Measurements from ENCODE around the gene CMC4. TPM values are rescaled to one million over a fixed set of nuclear protein-coding genes. Genes with fewer than 3 reads are reported as not detected.

CMC4 gene
- total RNA-seq, 2 donors from 2014 or later, result 4.8 to 7.6 TPM

DNA sequence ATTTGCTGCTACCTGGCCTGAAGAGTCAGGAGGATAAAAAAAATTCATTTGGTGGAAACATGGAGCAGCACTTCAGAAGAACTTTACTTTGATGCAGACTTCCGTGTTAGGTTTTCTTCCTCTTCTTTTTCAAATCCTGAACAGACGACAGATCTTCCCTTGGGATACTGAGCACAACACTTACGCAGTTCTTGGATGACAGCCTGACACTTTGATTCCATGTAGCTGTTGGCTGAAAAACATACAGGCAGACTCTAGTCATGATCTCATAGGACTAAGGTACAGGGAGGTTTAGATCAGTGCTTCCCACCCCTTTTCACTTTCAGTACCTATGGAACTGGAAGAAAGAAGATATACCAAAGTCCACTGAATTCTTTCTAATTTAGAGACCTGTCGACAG is 9.2 kb downstream of the CMC4 start:
- ATAC-seq, result no peak
- DNase-seq (ENCODE audit: low spot score in 2 of 2), result no peak
- Mint-ChIP-seq H3K27ac (no peak overlapping the region), H3K36me3 (no peaks in the 10 kb centered on the region), H3K9me3 (no peaks in the 10 kb centered on the region)

DNA sequence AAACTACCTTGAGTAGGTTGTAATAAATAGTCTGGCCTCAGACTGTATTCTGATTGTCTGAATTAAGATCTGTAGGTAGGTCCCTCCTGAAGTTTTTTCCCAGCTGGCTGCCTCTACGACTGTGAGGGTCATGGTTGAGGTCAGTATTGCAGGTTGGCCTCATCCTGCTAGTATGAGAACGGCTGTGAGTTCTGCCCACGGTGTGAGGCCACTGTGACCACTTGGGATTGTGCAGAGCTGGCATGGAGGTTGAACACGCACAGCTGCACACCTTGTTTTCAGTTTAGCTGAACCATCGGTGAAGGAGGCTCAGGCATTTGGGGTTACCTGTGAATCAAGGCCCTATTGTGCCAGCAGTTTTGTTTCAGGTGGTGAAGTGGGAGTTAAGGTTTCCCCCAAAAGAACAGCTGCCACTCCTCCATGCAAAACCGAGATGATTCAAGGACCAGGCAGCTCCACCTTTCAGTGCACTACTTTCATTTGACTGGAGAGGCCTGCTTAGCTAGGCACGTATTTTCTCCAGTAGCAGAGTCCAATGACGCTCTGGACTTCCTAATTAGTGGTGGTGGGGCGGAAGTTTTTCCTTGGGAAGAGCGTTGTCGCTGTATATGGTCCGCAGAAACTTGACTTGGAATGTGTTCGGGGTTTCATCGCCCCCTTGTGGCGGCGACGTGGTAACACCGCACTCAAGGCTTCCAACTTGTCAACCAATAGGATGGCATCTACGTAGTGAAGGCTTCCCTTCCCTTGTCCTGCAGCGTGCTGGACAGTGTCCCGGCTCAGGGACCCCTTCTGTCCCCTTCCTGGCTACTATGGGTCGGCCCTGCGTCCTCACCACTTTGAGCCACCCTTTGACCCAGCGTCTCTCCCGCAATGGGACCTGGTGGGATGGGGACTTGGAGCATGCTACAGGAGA is 13.8 kb downstream of the CMC4 start:
- Mint-ChIP-seq H3K9me3 (no peaks in the 10 kb centered on the region), H3K27ac (peak overlapping the region; percentile 50 to 53), H3K36me3 (peaks cover 0 to 9% of the 10 kb centered on the region in 2 donors)

DNA sequence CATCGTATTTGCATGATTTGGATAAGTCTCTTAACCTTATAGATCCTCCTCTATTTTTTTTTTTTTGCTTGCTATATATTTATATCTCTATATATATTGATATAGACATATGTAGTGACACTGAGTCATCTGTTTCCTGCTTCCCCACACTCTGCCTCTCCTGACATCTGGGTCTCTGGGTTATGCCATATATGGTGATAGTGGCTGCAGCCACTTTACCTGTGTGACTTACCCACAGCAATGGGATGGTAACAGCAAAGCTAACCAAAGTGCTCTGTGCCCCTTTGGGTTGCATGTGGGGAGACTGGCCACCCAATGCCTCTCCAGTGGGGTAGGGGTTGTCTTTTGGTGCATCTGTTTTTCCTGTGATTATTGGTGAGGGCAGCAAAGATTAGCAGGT is 14.5 kb downstream of the CMC4 start:
- DNase-seq (ENCODE audit: low spot score in 2 of 2) (no peak), ATAC-seq (peak; percentile 67 to 73)
- H3K27ac Mint-ChIP-seq, result no peak overlapping the region
- H3K36me3 Mint-ChIP-seq, result peaks cover 0 to 9% of the 10 kb centered on the region in 2 donors
- no peaks in the 10 kb centered on the region for H3K9me3 Mint-ChIP-seq

More for the DNA sequence above, 13.8 kb downstream of the CMC4 start:
- DNase-seq (ENCODE audit: low spot score in 2 of 2) (peak in 1 of 2 donors; percentile 25), ATAC-seq (peak; percentile 74 to 89)

DNA sequence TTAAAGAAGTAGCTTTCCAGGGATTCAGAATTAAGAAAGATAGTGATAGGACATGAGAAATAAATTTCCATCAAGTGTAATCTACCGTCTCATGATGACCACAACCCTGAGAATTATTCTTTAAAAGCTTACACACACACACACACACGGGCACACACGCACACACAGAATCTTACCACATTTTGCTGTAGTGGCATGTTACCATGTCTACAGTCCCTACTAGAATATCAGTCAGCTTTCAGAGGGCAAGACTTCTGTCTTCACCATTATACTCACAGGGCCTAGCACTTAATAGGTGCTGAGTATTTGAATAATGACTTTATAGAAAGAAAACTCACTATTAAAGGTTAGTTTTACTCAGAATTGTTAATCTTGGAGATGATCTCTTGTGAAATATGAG is 15.4 kb downstream of the CMC4 start:
- Mint-ChIP-seq H3K9me3 (no peaks in the 10 kb centered on the region), H3K36me3 (peaks cover 0 to 9% of the 10 kb centered on the region in 2 donors), H3K27ac (no peak overlapping the region)
- no peak for ATAC-seq
- no peak for DNase-seq (ENCODE audit: low spot score in 2 of 2)

DNA sequence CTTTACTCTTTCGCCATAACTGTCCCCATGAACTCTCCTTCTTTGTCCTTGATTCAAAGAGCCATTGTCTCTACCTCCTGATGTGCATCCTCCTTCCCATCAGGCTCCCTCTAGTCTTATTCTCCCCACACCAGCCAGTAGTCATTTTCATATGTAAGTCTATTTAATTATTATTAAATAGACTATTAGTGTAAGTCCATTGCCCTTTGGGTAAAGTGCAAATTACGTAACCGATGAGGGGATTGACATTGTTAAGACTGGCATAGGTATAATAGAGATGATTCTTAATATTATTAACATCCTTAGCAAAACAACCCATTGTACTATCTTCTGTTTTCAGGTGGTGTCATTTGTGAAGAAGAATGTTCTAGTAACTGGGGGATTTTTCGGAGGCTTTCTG is 16.7 kb downstream of the CMC4 start:
- ATAC-seq, result no peak

DNA sequence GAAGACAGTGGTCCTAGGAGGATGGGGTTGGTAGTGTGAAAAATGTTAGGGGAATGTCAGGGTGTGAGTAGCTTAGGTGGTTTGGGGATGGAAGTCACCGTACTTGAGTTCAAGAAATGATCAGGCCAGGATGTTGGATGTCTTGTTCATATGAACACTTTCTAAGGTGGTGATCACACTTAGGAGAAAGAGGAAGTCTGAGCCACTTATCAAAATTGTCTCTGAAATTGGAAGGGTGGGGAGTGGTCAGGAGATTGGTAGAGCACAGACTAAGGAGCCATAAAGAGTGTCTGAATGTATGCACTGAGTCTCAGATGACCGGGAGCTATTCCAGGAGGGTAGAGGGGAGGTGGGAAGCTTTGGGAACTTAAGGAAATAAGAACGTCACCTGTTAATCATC is 17.3 kb downstream of the CMC4 start:
- DNase-seq (ENCODE audit: low spot score in 2 of 2) (no peak), ATAC-seq (no peak)
- Mint-ChIP-seq H3K27ac (peak overlapping the region in 1 of 2 donors; percentile 27), H3K36me3 (peaks cover 3 to 9% of the 10 kb centered on the region in 2 donors), H3K9me3 (no peaks in the 10 kb centered on the region)

More for the DNA sequence above, 16.7 kb downstream of the CMC4 start:
- Mint-ChIP-seq H3K27ac (no peak overlapping the region), H3K36me3 (peaks cover 0 to 9% of the 10 kb centered on the region in 2 donors), H3K9me3 (no peaks in the 10 kb centered on the region)
- no peak for DNase-seq (ENCODE audit: low spot score in 2 of 2)

DNA sequence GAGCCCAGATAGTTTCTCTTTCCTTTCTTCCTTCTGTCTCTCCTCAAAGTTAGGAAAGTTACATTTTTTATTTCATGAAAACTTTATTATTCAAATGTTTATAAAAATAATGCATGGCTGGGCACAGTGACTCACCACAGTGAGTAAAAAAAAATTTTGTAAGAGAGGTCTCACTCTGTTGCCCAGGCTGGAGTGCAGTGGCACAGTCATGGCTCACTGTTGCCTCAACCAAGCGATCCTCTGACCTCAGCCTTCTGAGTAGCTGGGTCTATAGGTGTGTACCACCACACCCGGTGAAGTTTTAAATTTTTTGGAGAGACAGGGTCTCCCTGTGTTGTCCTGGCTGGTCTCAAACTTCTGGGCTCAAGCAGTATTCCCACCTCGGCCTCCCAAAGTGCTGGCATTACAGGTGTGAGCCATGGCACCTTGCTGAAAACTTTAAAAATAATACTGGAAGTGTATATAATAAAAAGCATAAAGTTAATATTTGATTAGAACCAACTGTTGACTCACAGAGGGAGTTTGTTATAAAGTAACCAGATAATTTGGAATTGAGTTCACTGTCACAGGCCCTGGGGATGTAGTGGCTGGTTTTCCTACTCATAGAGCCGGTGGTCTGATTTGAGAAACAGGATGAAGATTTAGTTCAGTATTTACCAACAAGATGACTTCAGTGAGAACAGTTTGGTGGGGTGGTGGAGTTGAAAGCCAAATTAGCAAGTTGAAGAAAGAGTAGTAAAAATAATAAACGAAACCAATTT is 18.0 kb downstream of the CMC4 start:
- no peak for ATAC-seq
- Mint-ChIP-seq H3K27ac (peak overlapping the region in 1 of 2 donors; percentile 44), H3K36me3 (peaks cover 4 to 9% of the 10 kb centered on the region in 2 donors), H3K9me3 (no peaks in the 10 kb centered on the region)
- DNase-seq (ENCODE audit: low spot score in 2 of 2), result no peak

DNA sequence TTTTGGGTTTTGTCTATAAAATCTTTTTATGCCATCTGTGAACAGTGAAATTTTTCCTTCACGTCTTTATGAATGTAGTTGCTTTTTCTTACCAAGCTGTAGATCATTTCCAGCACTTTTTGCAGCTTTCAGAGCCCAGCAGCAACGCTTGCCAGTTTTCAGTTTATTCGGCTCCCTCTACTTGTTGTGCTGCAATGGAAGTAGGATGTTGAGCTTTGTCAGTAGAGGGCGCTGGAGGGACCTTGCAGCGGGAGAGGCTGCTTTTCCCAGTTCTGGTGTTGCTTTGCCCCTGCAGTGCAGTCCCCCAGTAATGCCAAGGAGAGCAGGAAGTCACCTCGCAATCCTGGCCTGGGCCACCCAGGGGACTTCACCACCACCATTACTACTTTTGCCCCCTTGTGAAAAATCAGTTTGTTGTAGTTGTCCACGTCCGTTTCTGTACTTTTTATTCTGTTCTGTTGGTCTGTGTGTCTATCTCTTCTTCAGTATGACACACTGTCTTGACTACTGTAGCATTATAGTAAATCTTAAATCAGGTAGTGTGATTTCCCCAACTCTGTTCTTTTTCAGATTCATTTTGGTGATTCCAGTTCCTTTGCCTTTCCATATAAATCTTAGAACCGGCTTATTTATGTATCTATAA is 21.8 kb downstream of the CMC4 start:
- peak in 1 of 2 donors; percentile 67 for ATAC-seq
- no peaks in the 10 kb centered on the region for H3K9me3 Mint-ChIP-seq

DNA sequence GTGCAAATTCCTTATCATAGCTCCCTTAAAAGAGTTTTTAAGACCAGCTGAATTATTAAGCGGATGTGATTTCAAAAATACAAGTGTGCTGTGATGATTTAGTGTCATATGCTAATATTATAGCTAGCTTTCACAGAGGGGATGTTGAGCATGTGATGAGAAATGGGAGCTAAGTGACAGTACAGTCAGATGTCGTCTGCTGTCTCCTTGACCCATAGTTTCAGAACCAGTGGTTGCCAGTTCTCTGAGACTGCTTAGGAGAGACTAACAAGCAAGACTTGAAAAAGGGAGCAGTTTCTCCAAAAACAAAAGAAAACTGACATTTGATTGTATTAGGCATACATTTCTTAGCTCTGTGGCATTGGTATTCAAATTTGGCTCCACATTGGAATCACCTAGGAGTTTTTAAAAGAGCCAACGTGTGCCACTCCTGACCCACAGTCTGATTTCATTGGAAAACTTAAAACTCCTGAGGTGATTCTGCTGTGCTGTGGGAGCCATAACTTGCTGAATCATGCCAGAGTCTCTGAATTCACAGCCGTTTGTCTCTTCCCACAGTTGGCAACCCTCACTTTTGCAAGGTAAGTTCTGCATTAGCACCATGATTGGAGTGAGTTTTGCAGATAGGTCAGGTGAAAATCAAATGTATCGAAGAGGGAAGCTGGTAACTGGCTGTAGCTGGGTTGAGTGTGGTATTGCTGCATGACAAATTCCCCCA is 24.0 kb downstream of the CMC4 start:
- Mint-ChIP-seq H3K27ac (no peak overlapping the region), H3K9me3 (no peaks in the 10 kb centered on the region), H3K36me3 (peaks cover 4% of the 10 kb centered on the region in 2 donors)
- no peak for DNase-seq (ENCODE audit: low spot score in 2 of 2)
- no peak for ATAC-seq

More for the DNA sequence above, 21.8 kb downstream of the CMC4 start:
- Mint-ChIP-seq H3K36me3 (peaks cover 0 to 4% of the 10 kb centered on the region in 2 donors), H3K27ac (peak overlapping the region; percentile 53 to 88)
- peak in 1 of 2 donors; percentile 54 for DNase-seq (ENCODE audit: low spot score in 2 of 2)

DNA sequence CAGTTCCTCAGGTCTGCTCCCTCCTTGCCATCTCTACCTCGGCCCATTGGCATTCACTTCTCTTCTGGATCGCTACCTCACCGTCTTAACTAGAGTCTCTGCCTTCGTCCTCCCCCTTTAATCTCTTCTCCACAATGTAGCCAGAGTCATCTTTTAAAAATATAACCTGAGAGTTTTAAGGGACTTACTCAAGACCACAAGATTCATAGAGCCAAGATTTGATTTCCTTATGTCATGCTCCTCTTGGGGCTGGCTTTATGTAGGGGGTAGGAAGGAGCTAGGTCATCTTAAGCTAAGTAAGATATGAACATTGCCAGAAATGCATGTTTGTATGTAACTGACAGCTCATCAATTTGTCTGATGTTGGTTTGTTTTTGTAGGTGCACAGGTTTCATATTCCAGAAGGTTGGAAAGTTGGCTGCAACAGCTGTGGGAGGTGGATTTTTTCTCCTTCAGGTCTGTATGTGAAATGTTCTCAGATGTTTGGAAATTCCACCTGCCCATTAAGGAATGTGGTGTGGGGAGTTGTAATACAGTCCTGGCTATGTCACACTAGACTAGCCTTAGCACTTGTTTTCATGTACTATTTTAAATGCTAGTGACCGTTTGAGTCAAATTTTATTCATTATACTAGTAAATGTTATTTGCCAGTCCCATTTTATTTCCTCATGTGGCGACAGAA is 24.7 kb downstream of the CMC4 start:
- H3K27ac Mint-ChIP-seq, result no peak overlapping the region
- DNase-seq (ENCODE audit: low spot score in 2 of 2) (no peak), ATAC-seq (no peak)
- H3K9me3 Mint-ChIP-seq, result no peaks in the 10 kb centered on the region
- H3K36me3 Mint-ChIP-seq, result peaks cover 4% of the 10 kb centered on the region in 2 donors

DNA sequence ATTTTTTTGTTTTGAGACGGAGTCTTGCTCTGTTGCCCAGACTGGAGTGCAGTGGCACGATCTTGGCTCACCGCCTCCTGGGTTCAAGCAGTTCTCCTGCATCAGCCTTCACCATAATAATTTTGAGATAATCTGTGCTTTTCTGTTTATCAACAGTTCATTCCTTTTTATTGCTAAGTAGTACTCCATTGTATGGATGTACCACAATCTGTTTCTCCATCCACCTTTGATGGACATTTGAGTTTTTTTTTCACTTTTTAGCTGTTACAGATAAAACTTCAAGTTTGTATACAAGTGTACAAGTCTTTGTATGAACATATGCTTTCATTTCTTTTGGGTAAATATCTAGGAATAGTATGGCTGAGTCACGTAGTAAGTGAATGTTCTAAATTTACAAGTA is 35.2 kb downstream of the CMC4 start:
- peaks cover 9 to 35% of the 10 kb centered on the region in 2 donors for H3K36me3 Mint-ChIP-seq
- H3K27ac Mint-ChIP-seq, result no peak overlapping the region
- no peak for DNase-seq (ENCODE audit: low spot score in 2 of 2)
- no peak for ATAC-seq
- H3K9me3 Mint-ChIP-seq, result no peaks in the 10 kb centered on the region

DNA sequence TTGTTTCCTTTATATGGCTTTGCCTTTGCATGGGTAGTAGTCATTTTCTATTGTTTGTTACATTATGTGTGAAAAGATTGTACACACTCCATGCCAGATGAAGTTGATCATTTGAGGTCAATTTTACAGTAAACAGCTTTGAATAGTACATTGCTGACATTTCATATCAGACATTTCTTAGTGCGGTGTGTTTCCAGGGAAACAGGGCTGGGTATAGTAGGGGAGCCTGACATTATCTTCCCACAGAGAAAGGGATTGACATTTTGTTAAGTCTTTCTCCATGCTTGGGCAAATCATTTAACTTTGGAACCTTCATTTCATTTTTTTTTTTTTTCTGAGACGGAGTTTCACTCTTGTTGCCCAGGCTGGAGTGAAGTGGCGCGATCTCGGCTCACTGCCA is 39.3 kb downstream of the CMC4 start:
- H3K9me3 Mint-ChIP-seq, result no peaks in the 10 kb centered on the region
- peaks cover 9 to 17% of the 10 kb centered on the region in 2 donors for H3K36me3 Mint-ChIP-seq
- ATAC-seq (no peak), DNase-seq (ENCODE audit: low spot score in 2 of 2) (no peak)
- no peak overlapping the region for H3K27ac Mint-ChIP-seq

DNA sequence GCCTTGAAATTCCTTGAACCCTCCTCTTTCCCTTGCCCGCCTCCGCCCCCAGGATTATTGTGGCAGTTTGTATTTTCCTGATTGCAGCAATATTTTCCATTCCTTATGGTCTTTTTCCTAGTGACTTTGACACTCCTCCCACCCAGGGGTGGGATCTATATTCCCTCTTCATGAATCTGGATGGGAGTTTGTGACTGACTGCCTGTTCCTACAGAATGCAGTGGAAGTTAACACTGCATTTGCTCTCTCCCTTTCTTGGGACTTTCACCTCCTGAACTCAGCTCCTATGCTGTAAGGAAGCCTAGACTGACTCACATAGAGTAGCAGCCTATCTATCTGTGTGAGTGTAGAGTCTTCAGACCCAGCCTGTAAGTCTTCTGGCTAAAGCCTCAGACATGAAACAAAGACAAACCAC is 42.1 kb downstream of the CMC4 start:
- ATAC-seq, result no peak
- Mint-ChIP-seq H3K9me3 (no peaks in the 10 kb centered on the region), H3K27ac (peak overlapping the region; percentile 79 to 92), H3K36me3 (no peaks in the 10 kb centered on the region)
- DNase-seq (ENCODE audit: low spot score in 2 of 2), result no peak

DNA sequence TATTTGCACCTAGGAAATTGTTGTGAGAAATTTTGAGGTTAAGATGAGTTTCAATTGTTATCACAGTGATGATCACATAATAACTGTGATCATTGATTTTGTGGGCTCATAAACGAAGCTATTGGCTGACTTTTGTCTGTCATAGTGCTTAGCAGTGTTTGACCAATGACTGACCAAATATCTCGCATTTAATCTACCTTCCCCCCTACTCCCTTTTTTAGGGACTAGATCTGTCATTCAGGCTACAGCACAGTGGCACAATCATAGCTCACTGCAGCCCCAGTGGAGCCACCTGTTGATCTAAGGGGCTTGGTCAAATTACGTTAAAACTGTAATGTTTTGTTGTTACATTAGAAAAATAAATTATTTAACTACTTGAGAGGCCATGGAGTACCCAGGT is 42.8 kb downstream of the CMC4 start:
- DNase-seq (ENCODE audit: low spot score in 2 of 2), result no peak
- no peaks in the 10 kb centered on the region for H3K36me3 Mint-ChIP-seq
- peak overlapping the region in 1 of 2 donors; percentile 92 for H3K27ac Mint-ChIP-seq
- ATAC-seq, result no peak
- H3K9me3 Mint-ChIP-seq, result no peaks in the 10 kb centered on the region

DNA sequence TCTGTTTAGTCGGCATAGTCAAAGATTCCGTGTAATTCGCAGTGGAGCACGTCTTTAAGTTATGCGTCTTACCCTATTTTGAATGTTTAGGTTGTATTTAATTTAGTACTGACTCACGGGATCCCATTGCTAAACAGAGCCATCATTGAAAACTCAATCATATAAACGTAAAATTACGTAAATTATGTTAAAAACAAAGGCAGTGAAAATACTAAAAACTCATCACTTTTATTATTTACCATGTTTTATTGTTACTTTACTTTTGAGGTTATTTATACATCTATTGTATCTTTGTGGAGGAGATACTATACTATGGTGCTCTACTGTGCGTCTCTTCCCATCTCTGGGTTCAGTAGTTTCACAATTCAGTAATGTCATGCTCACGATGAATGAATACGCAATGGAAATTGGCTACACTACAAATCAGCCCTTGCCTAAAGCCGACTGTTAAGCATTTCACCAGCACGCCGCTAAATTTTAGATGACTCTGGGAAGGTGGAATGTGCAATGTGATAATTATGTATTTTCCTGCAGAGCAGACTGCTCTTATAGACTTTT is 43.3 kb downstream of the CMC4 start:
- H3K9me3 Mint-ChIP-seq, result no peaks in the 10 kb centered on the region
- DNase-seq (ENCODE audit: low spot score in 2 of 2), result peak in 1 of 2 donors; percentile 7
- H3K36me3 Mint-ChIP-seq, result no peaks in the 10 kb centered on the region
- ATAC-seq, result peak; percentile 20 to 35
- peak overlapping the region; percentile 89 to 92 for H3K27ac Mint-ChIP-seq

Measured in activated naive CD4-positive, alpha-beta T cell treated with anti-CD3 and anti-CD28 coated beads, Interleukin-2, amount 50 U/mL, for 72 hours (primary cell).